ENCODE data around the gene GARNL3.

GARNL3 gene

GRCh38 chr9:127411122-127411521 lies 146.5 kb downstream of the GARNL3 start:
- DNase-seq: no peak

- DNase-seq: no peak
These were observed 150.6 kb downstream of the GARNL3 start for GRCh38 chr9:127415141-127415540.

- DNase-seq: no peak
These were observed 151.1 kb downstream of the GARNL3 start for GRCh38 chr9:127415657-127416056.

DNA sequence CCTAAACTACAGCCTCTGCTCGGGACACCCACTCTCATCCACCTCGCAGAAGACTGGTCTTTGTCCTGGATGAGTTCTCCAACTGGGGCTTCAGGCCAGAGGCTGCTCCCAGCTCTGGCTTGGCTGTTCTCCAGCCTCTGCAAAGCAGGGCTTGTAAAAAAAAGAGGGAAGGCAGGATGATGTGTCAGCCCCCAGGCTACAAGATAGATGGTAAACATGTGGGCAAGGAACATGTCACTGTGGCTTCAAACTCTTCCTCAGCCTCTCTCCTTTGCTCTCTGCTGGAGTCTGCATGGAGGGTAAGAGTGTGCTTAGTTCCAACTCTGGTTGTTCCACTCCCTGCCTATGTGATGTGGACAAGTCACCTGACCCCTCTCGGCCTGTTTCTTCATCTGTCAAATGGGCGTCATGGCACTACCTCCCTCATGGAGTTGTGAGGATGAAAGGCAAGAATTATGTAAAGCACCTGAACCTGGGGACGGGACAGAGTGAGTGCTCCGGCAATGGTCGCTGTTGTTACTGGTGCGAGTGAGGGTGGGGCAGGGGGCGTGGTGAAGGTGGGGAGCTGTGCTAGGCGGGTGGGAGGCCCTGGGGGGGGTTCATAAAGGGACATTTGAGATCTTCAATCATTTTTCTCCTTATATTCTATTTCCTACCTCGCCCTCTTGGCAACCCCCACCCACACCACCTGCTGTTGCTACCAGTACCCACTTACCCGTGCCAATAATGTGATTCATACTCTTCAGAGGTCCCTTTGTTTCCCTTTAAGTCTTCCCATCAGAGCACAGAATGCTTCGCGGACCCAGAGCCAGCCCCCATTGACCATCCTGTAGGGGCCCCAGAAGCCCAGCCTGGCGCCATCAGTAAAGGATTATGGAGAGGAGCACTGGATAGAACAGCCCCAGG lies 152.8 kb downstream of the GARNL3 start:
- DNase-seq: no peak

DNA sequence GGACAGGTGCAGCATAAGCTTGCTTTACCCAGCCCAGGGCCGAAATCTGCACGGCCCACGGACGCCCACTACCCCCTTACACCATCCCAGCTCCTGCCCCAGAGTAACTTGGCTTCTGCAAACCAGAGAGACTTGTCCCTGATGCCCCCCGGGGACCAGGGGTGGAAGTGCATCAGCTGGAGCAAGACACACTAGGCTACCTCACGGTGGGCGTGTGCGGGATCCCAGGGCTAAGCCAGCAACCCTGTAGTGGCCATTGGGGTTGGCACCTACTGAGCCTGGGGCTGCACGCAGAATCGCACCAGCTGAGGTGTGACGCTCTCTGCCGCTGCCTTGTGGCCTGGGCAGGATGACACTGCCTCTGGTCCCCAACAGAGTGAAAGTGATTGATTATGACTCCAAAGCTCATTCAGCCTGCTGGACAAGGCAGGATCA lies 153.5 kb downstream of the GARNL3 start:
- DNase-seq: peak; percentile 80

GRCh38 chr9:127419348-127419747 lies 154.8 kb downstream of the GARNL3 start:
- no peak for DNase-seq

DNA sequence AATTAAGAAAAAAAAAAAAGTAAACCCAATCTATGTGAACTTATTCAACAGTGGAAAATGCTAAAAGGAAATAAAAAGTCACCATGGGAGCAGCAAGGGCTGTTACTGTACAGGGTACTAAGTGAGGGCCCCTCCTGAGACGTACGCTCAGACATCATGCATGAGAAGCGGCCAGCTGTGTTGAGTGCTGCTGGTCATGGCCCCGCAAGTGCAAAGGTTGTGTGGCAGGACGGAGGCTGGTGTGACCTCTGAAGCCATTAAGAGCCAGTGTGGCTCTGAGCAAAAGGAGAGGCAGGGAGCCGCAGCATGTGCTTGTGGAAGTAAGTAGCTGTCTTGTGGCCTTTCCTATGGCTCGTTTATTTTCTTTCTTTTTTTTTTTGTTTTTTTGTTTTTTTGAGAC lies 156.5 kb downstream of the GARNL3 start:
- DNase-seq: no peak

DNA sequence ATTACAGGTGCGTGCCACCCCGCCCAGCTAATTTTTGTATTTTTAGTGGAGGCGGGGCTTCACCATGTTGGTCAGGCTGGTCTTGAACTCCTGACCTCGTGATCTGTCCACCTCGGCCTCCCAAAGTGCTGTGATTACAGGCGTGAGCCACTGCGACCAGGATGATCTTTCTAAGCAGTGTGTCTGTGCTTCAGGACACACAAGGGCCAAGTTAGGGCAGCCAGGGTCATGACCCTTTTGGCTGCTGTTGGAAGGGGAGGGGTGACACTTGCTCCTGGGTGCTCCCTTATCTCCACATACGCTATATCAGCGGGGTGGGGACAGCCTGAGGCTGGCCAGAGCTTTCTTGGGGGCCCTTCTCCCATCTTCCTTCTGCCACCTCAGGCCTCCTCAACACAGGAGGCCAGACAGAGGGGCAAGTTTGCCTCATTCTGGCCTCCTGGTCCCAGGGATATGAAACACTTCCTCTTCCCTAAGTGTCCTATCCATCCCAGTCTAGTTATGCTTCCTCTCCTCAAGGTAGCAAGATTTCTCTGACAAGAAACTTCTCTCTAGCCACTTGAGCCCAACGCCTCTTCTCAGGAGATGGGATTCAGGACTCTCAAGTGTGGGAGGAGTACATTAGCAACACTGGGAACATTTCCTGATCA lies 157.7 kb downstream of the GARNL3 start:
- DNase-seq: peak; percentile 36

- no peak for DNase-seq
These were observed 158.2 kb downstream of the GARNL3 start for GRCh38 chr9:127422787-127423186.

DNA sequence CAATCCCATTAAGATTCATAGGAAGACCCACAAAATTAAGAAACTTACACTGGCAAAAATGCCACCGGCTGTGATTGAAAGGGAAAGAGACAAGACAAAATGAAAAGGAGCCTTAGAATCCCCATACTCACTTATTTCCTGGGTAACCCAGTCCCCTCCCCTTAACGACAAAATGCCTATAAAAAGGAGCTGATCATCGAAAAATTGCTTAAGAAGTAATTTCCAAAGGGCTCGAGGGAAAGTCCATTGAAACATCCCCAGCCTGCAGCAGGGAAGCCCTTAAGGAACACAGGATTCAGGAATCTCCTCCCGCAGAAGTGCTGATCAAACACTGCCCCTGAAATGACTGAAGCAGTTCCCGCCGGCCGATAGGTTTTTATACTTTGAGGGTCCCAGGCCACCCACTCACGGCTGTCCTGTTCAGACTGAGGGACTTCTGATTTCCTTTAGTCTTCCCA lies 158.9 kb downstream of the GARNL3 start:
- DNase-seq: no peak

- DNase-seq: peak; percentile 96
These were observed 159.5 kb downstream of the GARNL3 start, which contains the start of gene ZNF79 for GRCh38 chr9:127423934-127424675. ZNF79 (plus strand) TSS chr9:127424382; CDS start chr9:127424788, 406 bp downstream.

- peak; percentile 55 for DNase-seq
These were observed 160.1 kb downstream of the GARNL3 start for GRCh38 chr9:127424676-127424999.

- DNase-seq: no peak
These were observed 162.2 kb downstream of the GARNL3 start for GRCh38 chr9:127426756-127427155.

GRCh38 chr9:127428348-127428747 lies 163.8 kb downstream of the GARNL3 start:
- DNase-seq: no peak

DNA sequence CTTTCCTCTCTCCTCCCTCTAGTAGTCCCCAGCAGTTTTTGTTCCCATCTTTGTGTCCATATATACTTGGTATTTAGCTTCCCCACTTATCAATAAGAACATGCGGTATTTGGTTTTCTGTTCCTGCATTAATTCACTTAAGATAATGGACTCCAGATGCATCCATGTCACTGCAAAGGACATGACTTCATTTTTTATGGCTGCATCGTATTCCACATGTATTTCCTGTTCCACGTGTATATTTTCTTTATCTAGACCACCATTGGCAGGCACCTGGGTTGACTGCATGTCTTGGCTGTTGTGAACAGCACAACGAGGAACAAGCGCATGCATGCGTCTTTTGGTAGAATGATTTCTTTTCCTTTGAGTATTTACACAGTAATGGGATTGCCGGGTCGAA lies 165.8 kb downstream of the GARNL3 start:
- DNase-seq: no peak

DNA sequence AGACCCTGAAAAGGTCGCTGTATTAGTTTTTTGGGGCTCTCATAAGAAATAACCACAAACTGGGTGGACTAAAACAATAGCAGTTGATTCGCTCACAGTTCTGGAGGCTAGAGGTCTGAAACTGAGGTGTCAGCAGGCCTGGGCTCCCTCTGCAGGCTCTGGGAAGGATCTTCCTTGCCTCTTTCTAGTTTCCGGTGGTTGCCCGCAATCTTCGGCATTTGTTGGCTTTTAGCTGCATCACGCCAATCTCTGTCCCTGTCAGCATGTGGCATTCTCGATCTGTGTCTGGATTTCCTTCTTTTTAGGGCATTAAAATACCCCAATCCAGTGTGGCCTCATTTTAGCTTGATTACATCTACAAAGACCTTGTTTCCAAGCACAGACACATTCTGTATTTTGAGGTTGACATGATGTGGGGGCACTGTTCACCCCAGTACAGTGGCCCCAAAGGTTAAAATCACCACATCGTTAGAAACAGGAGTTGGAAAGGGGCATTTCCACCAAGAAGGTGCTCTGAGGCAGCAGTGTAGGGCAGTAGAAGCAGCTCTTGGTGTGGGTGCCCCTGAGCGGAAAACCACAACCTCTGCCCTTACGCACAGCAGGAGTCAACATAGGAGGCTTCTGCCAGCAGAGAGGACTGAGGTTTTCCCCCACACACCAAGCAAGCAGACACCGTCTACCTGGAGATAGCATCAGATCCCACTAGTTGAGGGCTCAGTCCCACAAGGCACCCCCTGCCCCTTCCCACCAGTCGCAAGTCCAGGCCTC lies 173.1 kb downstream of the GARNL3 start:
- DNase-seq: peak; percentile 37

DNA sequence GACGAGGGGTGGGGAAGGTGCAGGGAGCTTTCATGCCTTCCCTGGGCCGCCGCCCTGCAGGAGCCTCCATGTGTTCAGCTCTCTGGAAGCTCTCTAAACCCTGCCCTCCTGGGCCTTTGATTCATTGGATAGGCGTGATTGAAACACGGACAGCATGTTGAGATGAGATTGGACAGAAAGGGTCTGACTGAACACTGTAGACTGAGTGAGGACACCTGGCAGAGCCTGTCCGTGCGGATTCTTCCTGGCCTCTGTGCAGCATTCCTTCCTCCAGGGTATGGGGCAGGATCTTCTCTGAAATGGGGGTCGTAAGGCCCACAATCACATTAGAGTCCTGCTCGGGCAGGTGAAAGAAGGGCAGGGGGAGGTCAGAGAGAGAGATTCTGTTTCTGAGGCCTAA lies 173.8 kb downstream of the GARNL3 start:
- no peak for DNase-seq
